ENCODE measurements around the gene GZMB.
"Not testable (repeated sequence)": the region's sequence is repeated elsewhere in the genome, so short reads cannot be mapped to it uniquely, and the experiment has no call there.

The GZMB gene

DNA sequence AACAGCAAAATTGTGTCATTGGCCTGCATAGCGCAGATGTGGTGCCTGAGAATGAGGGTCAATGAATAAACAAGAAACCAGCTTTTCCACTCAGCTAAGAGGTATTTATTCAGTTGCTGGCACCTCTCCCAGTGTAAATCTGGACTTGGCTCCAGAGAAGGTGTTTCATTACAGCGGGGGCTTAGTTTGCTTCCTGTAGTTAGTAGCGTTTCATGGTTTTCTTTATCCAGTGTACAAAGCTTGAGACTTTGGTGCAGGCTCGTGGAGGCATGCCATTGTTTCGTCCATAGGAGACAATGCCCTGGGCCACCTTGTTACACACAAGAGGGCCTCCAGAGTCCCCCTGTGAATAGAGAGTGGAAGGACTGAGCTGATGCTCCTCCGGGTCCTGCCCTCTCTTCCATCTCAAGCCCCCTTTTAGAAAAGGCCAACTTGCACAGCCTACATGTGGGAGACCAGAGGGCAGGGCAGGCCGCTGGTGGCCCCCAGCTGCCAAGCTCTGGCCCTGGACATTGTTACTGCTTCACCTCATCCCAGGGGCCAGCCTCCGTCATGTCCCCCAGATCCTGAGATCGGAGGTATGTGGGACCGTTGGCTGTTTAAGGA is 3.0 kb downstream of the GZMB start:
- peak; percentile 40 for DNase-seq

DNA sequence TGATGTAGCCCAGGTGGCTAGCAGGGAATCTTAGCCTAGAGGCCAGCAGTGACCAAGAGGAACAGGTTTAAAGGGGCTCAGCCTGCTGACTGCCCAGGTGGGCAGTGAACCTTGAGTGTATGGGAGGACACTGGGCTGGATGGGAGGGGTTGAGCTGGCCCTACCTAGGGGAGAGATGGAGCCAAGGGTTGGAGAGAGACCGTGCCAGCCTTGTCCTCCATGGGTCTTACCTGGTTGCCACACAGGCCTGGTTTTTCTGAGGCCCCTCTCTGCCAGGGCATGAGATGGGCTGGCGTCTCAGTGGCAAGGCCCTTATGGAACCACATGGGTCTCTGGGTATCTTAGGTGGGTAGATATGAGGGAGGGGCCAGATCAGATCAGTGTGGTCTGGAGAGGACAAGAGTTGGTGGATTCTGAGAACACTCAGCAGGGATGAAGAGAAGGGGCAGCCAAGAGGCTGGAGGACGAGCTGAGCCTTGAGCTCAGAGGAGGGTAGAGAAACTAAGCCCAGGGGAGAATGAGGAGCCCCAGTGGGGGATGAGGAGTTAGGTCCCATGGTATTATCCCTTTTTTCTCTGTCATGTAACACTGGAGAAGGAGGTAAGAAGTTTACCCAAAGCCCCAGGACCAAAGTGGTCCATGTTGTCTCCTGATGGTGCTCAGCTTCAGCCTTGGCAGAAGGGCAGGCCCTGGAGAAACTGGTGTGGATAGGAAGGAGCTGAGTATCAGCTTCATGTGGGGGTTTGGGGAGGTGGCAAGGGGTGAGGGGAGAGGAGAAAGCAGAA is 3.7 kb downstream of the GZMB start:
- DNase-seq: no peak

DNA sequence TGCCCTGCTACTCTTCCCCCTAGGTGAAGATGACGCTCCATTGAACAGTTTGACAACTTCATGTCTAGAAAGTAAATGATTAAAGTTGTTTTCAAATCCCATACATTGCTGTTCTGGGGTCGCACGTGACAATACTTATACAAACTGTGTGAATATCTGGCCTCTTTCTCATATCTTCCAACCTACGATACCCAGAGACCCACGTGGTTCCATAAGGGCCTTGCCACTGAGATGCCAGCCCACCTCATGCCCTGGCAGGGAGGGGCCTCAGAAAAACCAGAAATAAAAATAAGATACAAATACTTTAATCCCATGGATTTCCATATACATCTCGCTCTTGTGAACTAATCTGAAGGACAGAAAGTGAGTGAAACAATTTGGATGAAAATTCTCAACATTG is 4.5 kb downstream of the GZMB start:
- no peak for DNase-seq

DNA sequence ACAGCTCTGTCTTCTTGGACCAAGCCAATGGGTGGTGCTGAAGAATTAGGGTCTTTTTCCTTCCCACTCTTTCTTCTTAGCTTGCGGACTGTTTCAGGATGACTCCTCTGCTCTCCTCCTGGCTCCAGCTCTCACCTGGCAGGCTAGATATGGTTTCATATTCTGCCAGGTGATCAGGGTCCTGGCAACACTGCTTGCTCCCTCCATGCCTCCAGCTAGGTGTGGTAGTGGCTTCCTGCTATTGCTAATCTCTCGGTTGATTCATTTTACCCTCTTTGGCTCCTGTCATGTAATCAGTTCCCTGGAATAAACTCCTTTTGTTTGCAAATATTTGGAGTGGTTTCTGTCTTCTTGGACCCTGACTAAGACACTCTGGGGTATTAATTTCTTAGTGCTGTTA is 20.2 kb downstream of the GZMB start:
- DNase-seq: no peak

DNA sequence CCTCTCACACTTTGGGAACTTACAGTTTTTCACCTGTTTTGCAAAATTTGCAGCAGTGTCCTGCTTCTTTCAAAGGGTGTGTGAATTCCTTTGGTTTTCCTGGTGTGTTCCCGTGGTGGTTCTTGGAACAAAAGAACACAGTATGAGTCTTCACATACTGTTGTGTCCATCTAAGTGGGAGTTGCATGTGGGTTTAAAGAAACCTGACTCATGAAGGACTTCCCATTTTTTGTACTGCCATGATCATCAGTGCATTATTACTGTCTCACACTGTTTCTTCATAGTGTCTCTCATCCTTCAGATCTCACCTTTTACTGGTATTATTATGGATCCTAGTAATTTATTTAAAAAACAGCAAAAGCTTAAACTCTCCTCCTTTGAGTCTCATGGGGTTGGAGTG is 20.7 kb downstream of the GZMB start:
- DNase-seq: no peak

DNA sequence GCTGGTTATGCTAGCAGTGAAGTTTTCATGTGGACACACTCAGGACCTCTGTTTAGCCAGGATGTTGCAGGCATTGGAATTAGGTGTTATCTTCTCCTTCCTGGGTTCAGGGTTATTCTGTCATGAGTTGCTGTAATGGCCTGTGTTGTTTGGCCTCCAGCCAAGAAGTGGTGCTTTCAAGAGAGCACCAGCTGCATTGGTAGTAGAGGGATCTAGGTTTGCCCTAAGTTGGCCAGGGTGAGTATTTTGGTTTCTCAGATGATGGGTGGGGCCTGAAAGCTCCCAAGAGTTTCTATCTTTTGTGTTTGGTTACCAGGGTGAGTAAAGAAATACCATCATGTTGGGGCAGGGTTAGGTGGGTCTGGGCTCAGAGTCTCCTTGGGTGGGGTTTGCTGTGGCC is 21.8 kb downstream of the GZMB start:
- DNase-seq: no peak

DNA sequence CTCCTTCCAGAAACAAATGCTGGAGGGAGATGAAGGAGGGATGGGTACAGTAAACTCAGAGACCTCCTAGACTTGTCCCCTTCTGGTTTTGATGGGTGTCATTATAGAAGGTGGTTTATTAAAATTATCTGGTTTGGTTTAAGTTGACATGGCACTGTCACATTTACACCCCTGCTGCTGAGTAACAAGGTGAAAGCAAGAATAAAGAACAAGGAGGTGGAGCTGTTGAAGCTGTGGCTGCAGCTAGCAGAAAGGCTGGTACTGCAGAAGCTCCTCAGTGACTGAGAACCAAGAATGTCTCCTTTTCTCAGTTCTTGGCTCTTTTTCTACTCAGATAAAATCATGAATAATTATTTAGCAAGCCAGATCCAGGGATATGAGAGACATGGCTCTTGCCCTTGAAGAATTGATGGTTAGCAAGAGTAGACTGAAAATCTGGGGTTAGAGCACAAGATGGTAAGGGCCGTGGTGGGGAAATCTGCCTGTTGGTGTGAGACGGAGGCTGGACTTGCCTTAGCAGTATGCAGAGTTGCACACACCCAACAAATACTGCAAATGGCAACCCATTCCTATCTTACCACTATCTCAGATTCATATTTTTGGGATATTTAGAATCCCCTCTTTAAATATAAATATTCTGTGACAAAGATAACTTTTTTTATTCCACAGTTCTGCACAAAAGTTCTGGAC is 24.2 kb downstream of the GZMB start, which contains the start of gene GZMH:
Gene GZMH (minus strand): TSS at position 31 of the 690 bp plus-strand sequence. CDS start 72 bp downstream, outside the sequence.
- DNase-seq: no peak

DNA sequence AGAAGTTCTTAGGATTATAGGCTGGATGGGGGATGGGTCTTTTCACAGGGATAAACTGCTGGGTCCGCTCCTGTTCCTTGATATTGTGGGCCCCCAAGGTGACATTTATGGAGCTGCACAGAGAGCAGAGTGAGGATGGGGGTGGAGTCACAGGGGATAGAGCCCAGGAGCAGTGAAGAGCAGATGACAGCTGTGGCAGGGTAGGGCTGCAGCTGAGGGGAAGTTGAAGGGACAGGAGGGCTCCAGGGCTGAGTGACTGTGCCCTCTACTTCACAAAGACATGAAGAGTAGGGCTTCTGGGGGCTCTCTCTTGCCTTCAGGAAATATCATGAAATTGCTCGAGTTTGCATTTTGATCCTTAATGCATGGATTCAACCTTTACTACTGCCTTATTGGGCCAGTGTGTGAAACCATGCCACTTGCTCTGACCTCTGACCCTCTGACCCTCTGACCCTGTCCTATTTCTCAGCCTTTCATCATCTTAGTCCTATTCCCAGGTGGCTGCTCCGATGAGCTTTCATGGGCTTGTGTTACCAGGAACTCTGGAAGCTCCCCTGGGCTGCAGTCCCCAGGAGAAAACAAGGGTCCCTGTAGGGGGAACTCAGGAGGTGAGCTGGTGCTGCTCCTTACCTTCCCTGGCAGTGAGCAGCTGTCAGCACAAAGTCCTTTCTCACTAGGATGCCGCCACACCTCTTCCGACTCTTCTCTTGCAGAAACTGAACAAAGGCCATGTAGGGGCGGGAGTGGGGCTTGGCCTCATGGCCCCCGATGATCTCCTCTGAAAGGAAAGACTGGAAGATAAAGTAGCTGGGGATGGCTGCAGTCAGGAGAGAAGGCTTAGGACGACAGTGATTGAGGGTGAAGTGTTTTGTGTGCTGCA is 26.1 kb downstream of the GZMB start:
- no peak for DNase-seq

DNA sequence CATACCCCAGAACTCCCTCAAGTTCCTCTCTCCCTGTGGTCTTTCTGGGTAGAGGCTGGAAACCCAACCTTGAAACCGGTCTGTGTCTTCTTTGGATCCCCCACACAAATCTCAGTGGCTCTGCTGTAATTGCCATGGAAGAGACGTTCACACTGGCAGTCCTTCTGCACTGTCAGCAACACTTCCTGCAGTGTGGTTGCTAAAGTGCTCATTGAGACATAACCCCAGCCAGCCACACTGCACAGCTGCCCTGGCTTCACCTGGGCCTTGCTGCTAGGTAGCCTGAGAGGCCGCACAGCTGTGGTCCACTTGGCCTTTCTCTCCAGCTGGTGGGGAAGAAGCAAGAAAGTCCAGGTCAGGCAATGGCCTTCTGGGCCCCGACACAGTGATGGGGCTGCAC is 26.9 kb downstream of the GZMB start:
- no peak for DNase-seq

DNA sequence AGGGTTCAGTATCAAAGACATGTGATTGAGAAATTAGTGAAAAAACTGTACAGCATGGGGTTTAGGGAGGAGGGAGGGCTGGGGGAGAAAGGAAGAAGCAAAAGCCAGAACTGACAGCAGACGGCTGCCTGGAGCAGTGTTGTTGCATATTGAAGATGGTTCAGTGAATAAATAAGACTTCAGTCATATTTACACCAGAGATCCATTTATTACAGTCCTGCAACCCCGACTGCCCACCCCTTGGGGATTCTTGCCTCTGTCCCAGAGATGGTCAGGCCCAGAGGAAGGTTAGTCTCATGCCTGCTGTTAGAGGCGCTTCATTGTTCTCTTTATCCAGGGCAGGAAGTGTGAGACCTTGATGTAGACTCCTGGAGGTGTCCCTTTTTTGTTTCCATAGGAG is 27.7 kb downstream of the GZMB start:
- no peak for DNase-seq

DNA sequence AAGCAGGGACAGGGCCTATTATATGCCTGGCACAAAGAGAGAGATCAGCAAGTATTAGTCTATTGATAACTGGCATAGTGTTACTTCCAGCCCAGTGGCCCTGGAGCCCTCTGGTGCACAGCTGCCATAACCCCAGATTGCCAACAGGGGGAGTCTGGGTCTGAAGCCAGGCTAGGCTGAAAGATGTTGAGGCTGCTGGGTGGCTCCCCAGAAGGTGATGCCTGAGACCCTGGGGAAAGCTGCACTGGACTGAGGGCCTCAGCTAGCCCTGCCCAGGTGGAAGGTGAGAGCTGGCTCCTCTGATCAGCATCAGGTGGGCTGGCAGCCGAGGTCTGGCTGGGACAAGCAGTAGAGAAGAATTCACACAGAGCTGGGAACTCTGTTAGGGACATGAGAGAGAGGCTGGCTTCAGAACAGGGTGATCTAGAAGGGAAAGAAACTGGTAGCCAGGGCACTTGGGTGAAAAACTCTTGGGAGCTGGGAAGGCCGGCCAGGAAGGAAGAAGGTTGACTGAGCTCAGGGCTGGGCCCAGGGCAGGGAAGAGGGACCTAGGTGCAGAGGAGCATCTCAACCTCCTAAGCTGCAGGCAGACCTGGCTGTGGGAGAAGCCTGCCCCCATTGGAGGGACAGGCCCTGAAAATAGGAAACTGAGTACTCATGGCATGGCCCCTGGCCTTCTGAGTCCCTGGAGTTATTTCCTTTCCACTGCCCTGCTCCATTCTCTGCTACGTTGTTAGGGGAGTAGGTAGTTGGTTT is 28.4 kb downstream of the GZMB start:
- no peak for DNase-seq

DNA sequence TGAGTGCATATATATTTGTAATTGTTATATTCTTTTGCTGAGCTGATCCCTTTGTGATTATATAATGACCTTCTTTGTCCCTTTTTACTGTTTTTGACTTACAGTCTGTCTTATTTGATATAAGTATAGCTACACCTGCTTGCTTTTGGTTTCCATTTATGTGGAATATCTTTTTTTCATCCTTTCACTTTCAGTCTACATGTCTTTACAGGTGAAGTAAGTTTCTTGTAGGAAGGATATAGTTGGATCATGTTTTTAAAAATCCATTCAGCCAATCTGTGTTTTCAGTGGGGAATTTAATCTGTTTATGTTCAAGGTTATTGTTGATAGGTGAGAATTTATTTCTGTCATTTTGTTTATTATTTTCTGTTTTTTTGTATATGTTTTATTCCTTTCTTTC is 36.6 kb downstream of the GZMB start:
- DNase-seq: no peak

DNA sequence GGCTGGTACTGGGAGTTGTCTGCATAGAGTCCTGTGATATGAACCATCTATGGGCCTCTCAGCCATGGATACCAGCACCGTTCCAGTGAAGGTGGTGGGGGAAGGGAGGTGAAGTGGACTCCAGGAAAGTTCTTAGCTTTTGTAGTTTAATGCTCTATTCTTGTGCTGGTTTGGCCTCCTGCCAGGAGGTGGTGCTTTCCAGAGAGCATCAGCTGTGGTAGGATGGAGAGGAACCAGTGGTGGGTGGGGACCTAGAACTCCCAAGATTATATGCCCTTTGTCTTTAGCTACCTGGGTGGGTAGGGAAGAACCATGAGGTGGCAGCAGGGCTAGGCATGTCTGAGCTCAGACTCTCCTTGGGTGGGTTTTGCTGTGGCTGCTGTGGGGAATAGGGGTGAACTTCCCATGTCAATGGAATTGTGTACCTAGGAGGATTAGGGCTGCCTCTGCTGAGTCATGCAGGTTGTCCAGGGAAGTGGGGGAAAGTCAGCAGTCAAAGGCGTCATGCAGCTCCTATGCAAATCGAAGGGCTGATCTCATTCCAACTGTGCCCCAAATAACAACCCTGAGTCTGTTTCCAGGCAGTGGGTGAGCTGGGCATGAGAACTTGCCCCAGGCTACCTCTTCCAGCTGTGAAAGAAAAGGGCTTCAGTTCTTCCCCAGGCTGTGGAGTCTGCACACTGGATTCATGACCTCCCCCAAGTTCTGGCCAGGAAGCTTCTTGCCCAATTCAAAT is 38.7 kb downstream of the GZMB start:
- peak; percentile 88 for DNase-seq

DNA sequence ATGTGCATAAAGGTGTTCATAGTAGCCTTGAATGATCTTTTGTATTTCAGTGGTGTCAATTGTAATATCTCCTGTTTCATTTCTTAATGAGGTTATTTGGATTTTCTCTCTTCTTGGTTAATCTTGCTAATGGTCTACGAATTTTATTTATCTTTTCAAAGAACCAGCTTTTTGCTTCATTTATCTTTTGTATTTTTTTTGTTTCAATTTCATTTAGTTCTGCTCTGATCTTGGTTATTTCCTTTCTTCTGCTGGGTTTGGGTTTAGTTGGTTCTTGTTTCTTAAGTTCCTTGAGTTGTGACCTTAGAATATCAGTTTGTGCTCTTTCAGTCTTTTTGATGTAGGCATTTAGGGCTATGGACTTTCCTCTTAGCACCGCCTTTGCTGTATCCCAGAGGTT is 43.0 kb downstream of the GZMB start:
- DNase-seq: not testable (repeated sequence)

DNA sequence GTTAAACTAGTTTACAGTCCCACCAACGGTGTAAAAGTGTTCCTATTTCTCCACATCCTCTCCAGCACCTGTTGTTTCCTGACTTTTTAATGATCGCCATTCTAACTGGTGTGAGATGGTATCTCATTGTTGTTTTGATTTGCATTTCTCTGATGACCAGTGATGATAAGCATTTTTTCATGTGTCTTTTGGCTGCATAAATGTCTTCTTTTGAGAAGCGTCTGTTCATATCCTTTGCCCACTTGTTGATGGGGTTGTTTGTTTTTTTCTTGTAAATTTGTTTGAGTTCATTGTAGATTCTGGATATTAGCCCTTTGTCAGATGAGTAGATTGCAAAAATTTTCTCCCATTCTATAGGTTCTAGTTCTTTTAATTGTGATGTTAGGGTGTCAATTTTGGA is 49.6 kb downstream of the GZMB start:
- not testable (repeated sequence) for DNase-seq

Data from NCI-H1048 (cell line).